A549 (cell line): ENCODE measurements around the gene ACO2. TPM values are rescaled to one million over a fixed set of nuclear protein-coding genes. Genes with fewer than 3 reads are reported as not detected.

Experiments used
- ATAC-seq, 2 experiments: fragments of 200-7000 bp in 1 of 2; fragments of >200 bp in 1 of 2; cut with Nextera tagmentation in 1 of 2; cut with Tn5 transposase in 1 of 2; 3 replicates each; pipeline versions ENCODE4 v1.8.0 to v1.9.1; 2018 to 2020; ENCODE audit warnings: mild to moderate bottlenecking in 1 of 2, moderate library complexity in 1 of 2
- CTCF ChIA-PET: fragments of 300-600 bp; sonication (Branson Sonifier 250); formaldehyde crosslinking; extraction: SDS; loops from one replicate; lab custom pipeline; 2021; ENCODE audit warnings: antibody characterized with exemption, inconsistent platforms; lab: Yijun Ruan, JAX
- POLR2A ChIA-PET: fragments of 350-600 bp; formaldehyde crosslinking; extraction: SDS; loops from one replicate; lab custom pipeline; 2021; ENCODE audit warnings: antibody characterized with exemption, inconsistent platforms; lab: Yijun Ruan, JAX
- DNase-seq, 2 experiments: peaks; one replicate each; pipeline versions ENCODE4 v3.0.0 to v3.0.0-alpha.2; 2011 to 2016; ENCODE audit warnings: low read depth in 1 of 2, low spot score in 1 of 2
- FAIRE-seq: peaks from 2 replicates; lab custom pipeline; 2011; peaks lifted over from hg19 to GRCh38; lab: Jason Lieb, UNC
- H3K27ac ChIP-seq, 2 experiments: fragments of >200 bp; sonication (Bioruptor Twin); formaldehyde crosslinking; 3 replicates each; pipeline ENCODE4 v1.5.1; 2016 to 2017
- H3K4me1 ChIP-seq: fragments of >200 bp; sonication (Bioruptor Twin); formaldehyde crosslinking; 3 replicates; pipeline ENCODE4 v1.6.1; 2016
- H3K4me2 ChIP-seq: fragments of >200 bp; sonication (Bioruptor Twin); formaldehyde crosslinking; 3 replicates; pipeline ENCODE4 v1.6.1; 2016
- H3K4me3 ChIP-seq: fragments of >200 bp; sonication (Bioruptor Twin); formaldehyde crosslinking; 3 replicates; pipeline ENCODE4 v1.5.1; 2016
- H3K9me3 ChIP-seq: fragments of >200 bp; sonication (Bioruptor Twin); formaldehyde crosslinking; 3 replicates; pipeline ENCODE4 v1.6.1; 2016
- BCL3 ChIP-seq: fragments of >200 bp; sonication (Bioruptor Twin); formaldehyde crosslinking; IDR thresholded peaks from 3 replicates; pipeline ENCODE4 v1.6.1; 2016
- BHLHE40 ChIP-seq: IDR thresholded peaks from 2 replicates; pipeline ENCODE4 v1.6.1; 2012; ENCODE audit warnings: low read depth, low read length, inconsistent platforms
- CBX8 ChIP-seq: fragments of 200-600 bp; sonication (generic); IDR thresholded peaks from 2 replicates; pipeline ENCODE4 v1.6.1; 2016
- CHD4 ChIP-seq: fragments of 200-600 bp; sonication (generic); IDR thresholded peaks from 2 replicates; pipeline ENCODE4 v1.6.1; 2016; ENCODE audit warnings: antibody characterized with exemption, mild to moderate bottlenecking, borderline replicate concordance
- ESRRA ChIP-seq: fragments of 150-350 bp; IDR thresholded peaks from 2 replicates; pipeline ENCODE4 v1.6.1; 2014; ENCODE audit warnings: mild to moderate bottlenecking, low read length, borderline replicate concordance
- HDAC2 ChIP-seq: fragments of 200-600 bp; sonication (generic); IDR thresholded peaks from 2 replicates; pipeline ENCODE4 v1.6.1; 2016
- HES2 ChIP-seq: fragments of >200 bp; sonication (Bioruptor Twin); formaldehyde crosslinking; IDR thresholded peaks from 2 replicates; pipeline ENCODE4 v1.6.1; 2016
- HOXB13 ChIP-seq: fragments of 250-450 bp; sonication (Bioruptor Pico); IDR thresholded peaks from 2 replicates; pipeline ENCODE4 v1.5.0; 2020; ENCODE audit warnings: low read depth, mild to moderate bottlenecking, moderate library complexity
- HOXB5 ChIP-seq: fragments of 250-450 bp; sonication (Bioruptor Pico); IDR thresholded peaks from 2 replicates; pipeline ENCODE4 v1.5.0; 2020; ENCODE audit warnings: mild to moderate bottlenecking, moderate library complexity
- JUN ChIP-seq, 2 experiments: fragments of >200 bp; sonication (Bioruptor Twin); formaldehyde crosslinking; IDR thresholded peaks; 2 replicates in 1 of 2; 3 replicates in 1 of 2; pipeline ENCODE4 v1.6.1; 2016 to 2017
- JUNB ChIP-seq: fragments of >200 bp; sonication (Bioruptor Twin); formaldehyde crosslinking; IDR thresholded peaks from 2 replicates; pipeline ENCODE4 v1.6.1; 2016
- POLR2AphosphoS2 ChIP-seq: conservative IDR thresholded peaks from 2 replicates; pipeline ENCODE4 v1.6.1; 2012; ENCODE audit warnings: low read length, improper control_type of control experiment, inconsistent platforms
- RARB ChIP-seq: fragments of 250-450 bp; sonication (Bioruptor Pico); IDR thresholded peaks from 2 replicates; pipeline ENCODE4 v1.8.0; 2021; ENCODE audit warnings: mild to moderate bottlenecking, moderate library complexity
- SMC3 ChIP-seq: fragments of >200 bp; sonication (Bioruptor Twin); formaldehyde crosslinking; IDR thresholded peaks from 3 replicates; pipeline ENCODE4 v1.6.1; 2018; ENCODE audit warnings: inconsistent platforms
- TP53 ChIP-seq: fragments of 250-450 bp; sonication (Bioruptor Pico); IDR thresholded peaks from 2 replicates; pipeline ENCODE4 v1.5.0; 2021; ENCODE audit warnings: mild to moderate bottlenecking, moderate library complexity
- WGBS: methylation state at CpG from one replicate; pipeline ENCODE4 v1.1.6; 2017; ENCODE audit errors: missing lambda C conversion rate; 5-methylcytosine and 5-hydroxymethylcytosine counted together
- polyA plus RNA-seq, 4 experiments: library from polyadenylated mRNA; depleted of rRNA in 3 of 4; stranded (reverse); fragments of >200 nt; fragmentation: RNase III in 1 of 4; extraction: RNeasy Plus Mini Kit Qiagen cat#74134 plus additional on column Dnase treatment in 1 of 4; gene quantifications; 2 replicates in 3 of 4; 3 replicates in 1 of 4; pipeline ENCODE4 v1.2.3, GENCODE V29; 2011 to 2017

The ACO2 gene
- polyA plus RNA-seq, 2 of the 4 experiments (the other 2 are of a cell fraction): 30.7 to 43.7 TPM

DNA sequence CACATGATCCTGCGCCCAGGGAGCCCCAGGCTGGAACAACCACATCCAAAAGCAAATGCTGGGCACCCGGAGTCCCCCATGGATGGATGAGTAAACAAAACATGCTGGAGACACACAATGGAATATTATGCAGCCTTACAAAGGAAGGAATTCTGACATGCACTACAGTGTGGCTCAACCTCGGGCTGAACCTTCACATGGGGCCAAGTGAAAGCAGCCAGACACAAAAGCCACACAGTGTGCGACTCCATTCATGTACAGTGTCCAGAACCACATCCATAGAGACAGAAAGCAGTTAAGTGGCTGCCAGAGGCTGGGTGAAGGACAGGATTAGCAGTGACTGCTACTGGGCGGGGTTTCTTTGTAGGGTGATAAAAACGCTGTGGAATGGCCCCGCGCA is 65.3 kb downstream of the ACO2 start:
- ATAC-seq (no peak), FAIRE-seq (no peak), DNase-seq (no peak)
- CTCF ChIA-PET: interaction anchor here (1.4 to 1.9 kb wide), 2 partner anchors 10 to 130 kb away, joined by 3 to 8 read pairs; partner anchors contain the start of gene POLR3H
- no peak overlapping the region for H3K4me3 ChIP-seq
- H3K4me1 ChIP-seq: no peaks in the 10 kb centered on the region
- H3K9me3 ChIP-seq: no peaks in the 10 kb centered on the region
- WGBS: 90% methylated on average over 8 of the region's 8 CpGs
- POLR2A ChIA-PET: no interaction called here
- TF ChIP-seq HOXB13 (CRISPR knock-in tag): no peak
- no peak for TF ChIP-seq BCL3
- TF ChIP-seq RARB: no peak
- TF ChIP-seq HES2: no peak
- TF ChIP-seq POLR2AphosphoS2: no peak
- TF ChIP-seq JUN (IDR thresholded peaks at IDR 0.05): no peak
- TF ChIP-seq HDAC2: no peak
- TF ChIP-seq CBX8: no peak
- TF ChIP-seq BHLHE40: no peak
- TF ChIP-seq SMC3: no peak
- no peak for TF ChIP-seq ESRRA
- TF ChIP-seq, all 56 proteins: peak for 0
- Histone ChIP-seq H3K27ac (no peak overlapping the region), H3K4me2 (no peak overlapping the region)

- DNase-seq (peak; percentile 46 to 52), ATAC-seq (peak; percentile 74 to 79), FAIRE-seq (no peak)
- POLR2A ChIA-PET: no interaction called here
- WGBS: 92% methylated on average over 5 of the region's 5 CpGs
- no peak overlapping the region for H3K4me3 ChIP-seq
- no peaks in the 10 kb centered on the region for H3K9me3 ChIP-seq
- no peak overlapping the region for H3K27ac ChIP-seq
- no peak overlapping the region for H3K4me2 ChIP-seq
- no peak for TF ChIP-seq TP53 (CRISPR knock-in tag)
- TF ChIP-seq CHD4: no peak
- H3K4me1 ChIP-seq: 0 out of 3 replicates have a peak, but pooled peaks cover 3% of the 10 kb centered on the region
- CTCF ChIA-PET: interaction anchor here (0.7 to 1.9 kb wide), 7 partner anchors 9 to 272 kb away, joined by 3 to 8 read pairs (median 3); partner anchors contain the start of gene POLR3H
Observed at GRCh38 chr22:41535244-41535643, 66.3 kb downstream of the ACO2 start.

GRCh38 chr22:41537203-41537602 is 68.3 kb downstream of the ACO2 start:
- no peak for ATAC-seq
- DNase-seq: no peak
- FAIRE-seq: no peak
- TF ChIP-seq JUNB (no peak), HOXB5 (no peak)
- TF ChIP-seq, all 56 proteins: peak for 0
- Histone ChIP-seq H3K4me2 (no peak overlapping the region), H3K9me3 (no peaks in the 10 kb centered on the region), H3K27ac (no peak overlapping the region), H3K4me3 (no peak overlapping the region), H3K4me1 (peaks cover 3% of the 10 kb centered on the region; the same call in 1 of the 3 replicates)
- WGBS: 81% methylated on average over 3 of the region's 3 CpGs
- POLR2A ChIA-PET: interaction anchor here (0.7 kb wide), 1 partner anchor 91 kb away, joined by 4 read pairs; the partner anchor contains the start of gene TOB2
- CTCF ChIA-PET: interaction anchor here (1.3 kb wide), 1 partner anchor 60 kb away, joined by 7 read pairs; no protein-coding TSS in a partner anchor

DNA sequence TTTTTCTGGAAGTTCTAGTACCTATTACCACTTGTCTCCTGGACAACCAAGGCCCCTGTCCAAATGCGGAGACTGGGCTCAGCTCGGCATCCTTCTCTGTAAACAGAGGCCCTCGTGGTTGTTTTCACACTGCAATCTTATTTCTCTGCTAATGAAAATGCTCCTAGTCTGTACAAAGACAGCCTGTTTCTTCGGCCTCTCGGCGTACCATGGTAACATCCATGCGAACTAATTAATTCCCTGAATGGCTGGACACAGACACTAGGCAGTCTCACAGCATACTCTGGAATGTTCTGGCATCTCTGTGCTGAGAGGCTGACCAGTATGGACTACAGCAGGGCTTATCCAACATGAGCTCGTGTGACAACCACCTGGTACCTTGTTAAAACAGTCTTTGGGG is 69.7 kb downstream of the ACO2 start:
- no peak for FAIRE-seq
- H3K9me3 ChIP-seq: no peaks in the 10 kb centered on the region
- no peak for DNase-seq
- ChIA-PET CTCF (interaction anchor here (1.3 to 2.9 kb wide), 3 partner anchors 8 to 59 kb away, joined by 4 to 9 read pairs (median 7); no protein-coding TSS in a partner anchor), POLR2A (interaction anchor here (0.7 kb wide), 1 partner anchor 58 kb away, joined by 6 read pairs; no protein-coding TSS in a partner anchor)
- H3K4me1 ChIP-seq: peaks cover 13% of the 10 kb centered on the region; the same call in 2 of the 3 replicates
- no peak for ATAC-seq
- H3K4me3 ChIP-seq: no peak overlapping the region
- no peak for TF ChIP-seq BHLHE40
- no peak overlapping the region for H3K27ac ChIP-seq
- 96% methylated on average over 7 of the region's 8 CpGs for WGBS
- H3K4me2 ChIP-seq: no peak overlapping the region
